Caco-2 (cell line): ENCODE data around the gene CPED1. TPM values are rescaled to one million over a fixed set of nuclear protein-coding genes. Genes with fewer than 3 reads are reported as not detected.

Experiments used
- BruUV-seq: library from RNA; stranded (reverse); fragments of 400-500 nt; replicated peaks from 2 replicates; lab custom pipeline; 2021; lab: Mats Ljungman, UMichigan
- CTCF ChIA-PET: fragments of 300-600 bp; sonication (Branson Sonifier 250); formaldehyde crosslinking; loops from one replicate; lab custom pipeline; 2022; ENCODE audit warnings: antibody characterized with exemption; lab: Charles Lee
- POLR2A ChIA-PET: fragments of 300-600 bp; sonication (Branson Sonifier 250); formaldehyde crosslinking; loops from one replicate; lab custom pipeline; 2022; ENCODE audit warnings: antibody characterized with exemption; lab: Charles Lee
- DNase-seq, 2 experiments: peaks; one replicate each; pipeline versions ENCODE4 v3.0.0 to v3.0.0-alpha.2; 2020 to 2022
- H3K27me3 ChIP-seq: replicated peaks from 2 replicates; pipeline ENCODE4 v1.6.0; 2011; ENCODE audit warnings: low read length; ENCODE audit not compliant: control insufficient read depth, insufficient read depth
- H3K36me3 ChIP-seq: 2 replicates; pipeline ENCODE4 v1.5.1; 2011; ENCODE audit warnings: low read length; ENCODE audit not compliant: control insufficient read depth, insufficient read depth
- H3K4me1 ChIP-seq: fragments of 250-450 bp; sonication (Bioruptor Pico); 2 replicates; pipeline ENCODE4 v1.5.1; 2020; ENCODE audit warnings: mild to moderate bottlenecking
- H3K4me3 ChIP-seq: 2 replicates; pipeline ENCODE4 v1.5.1; 2011; ENCODE audit warnings: low read depth, mild to moderate bottlenecking, control low read depth, low read length
- H3K9me3 ChIP-seq: fragments of 250-450 bp; sonication (Bioruptor Pico); 2 replicates; pipeline ENCODE4 v1.5.1; 2020; ENCODE audit warnings: mild to moderate bottlenecking, moderate library complexity
- H3K27ac Mint-ChIP-seq: one replicate; pipeline ENCODE4 v1.8.0; 2022; ENCODE audit warnings: mixed read lengths; ENCODE audit not compliant: unreplicated experiment
- H3K27me3 Mint-ChIP-seq: one replicate; pipeline ENCODE4 v1.8.0; 2022; ENCODE audit warnings: mixed read lengths; ENCODE audit not compliant: insufficient read depth, unreplicated experiment
- H3K36me3 Mint-ChIP-seq: one replicate; pipeline ENCODE4 v1.8.0; 2022; ENCODE audit warnings: mild to moderate bottlenecking, mixed read lengths; ENCODE audit not compliant: insufficient read depth, unreplicated experiment
- H3K4me1 Mint-ChIP-seq: one replicate; pipeline ENCODE4 v1.8.0; 2022; ENCODE audit warnings: low read depth, mixed read lengths; ENCODE audit not compliant: unreplicated experiment
- H3K4me3 Mint-ChIP-seq: one replicate; pipeline ENCODE4 v1.8.0; 2022; ENCODE audit warnings: mild to moderate bottlenecking, moderate library complexity, mixed read lengths; ENCODE audit not compliant: unreplicated experiment
- H3K9me3 Mint-ChIP-seq: one replicate; pipeline ENCODE4 v1.8.0; 2022; ENCODE audit warnings: mixed read lengths; ENCODE audit not compliant: unreplicated experiment
- CTCF ChIP-seq, 2 experiments: fragments of 200-600 bp in 1 of 2; IDR thresholded peaks; 1 replicate in 1 of 2; 2 replicates in 1 of 2; pipeline versions ENCODE4 v1.5.1 to v1.8.0; 2011 to 2022; ENCODE audit warnings: antibody characterized with exemption in 1 of 2, control low read depth in 1 of 2, inconsistent platforms in 1 of 2, low read depth in 1 of 2, low read length in 1 of 2, mild to moderate bottlenecking in 1 of 2, moderate library complexity in 1 of 2; ENCODE audit not compliant: insufficient read depth in 1 of 2, severe bottlenecking in 1 of 2, unreplicated experiment in 1 of 2
- intact Hi-C: fragments of 100-400 bp; cut with micrococcal nuclease; formaldehyde crosslinking; loops from one replicate; pipeline ENCODE4 v1.10.0; 2022; ENCODE audit not compliant: unreplicated experiment
- total RNA-seq: library from RNA; stranded (reverse); gene quantifications from 2 replicates; pipeline ENCODE4 v1.2.3, GENCODE V29; 2022

CPED1 gene
- total RNA-seq, 1 experiment from 2014 or later = 0.23 TPM

GRCh38 chr7:121341933-121342332, 353.4 kb downstream of the CPED1 start:
- H3K4me3 ChIP-seq = no peak overlapping the region
- Mint-ChIP-seq H3K9me3 (no peaks in the 10 kb centered on the region), H3K27me3 (no peaks in the 10 kb centered on the region), H3K36me3 (no peaks in the 10 kb centered on the region), H3K4me1 (no peaks in the 10 kb centered on the region), H3K4me3 (no peak overlapping the region), H3K27ac (no peak overlapping the region)
- no peaks in the 10 kb centered on the region for H3K36me3 ChIP-seq
- ChIA-PET CTCF (no interaction called here), POLR2A (no interaction called here)
- no peaks in the 10 kb centered on the region for H3K9me3 ChIP-seq
- H3K4me1 ChIP-seq = no peaks in the 10 kb centered on the region
- DNase-seq = no peak
- BruUV-seq = no TSS peak
- TF ChIP-seq CTCF (IDR thresholded peaks at IDR 0.05; ENCODE audit: insufficient read depth in 1 of 2, low read depth in 1 of 2, low read length in 1 of 2, severe bottlenecking in 1 of 2, unreplicated experiment in 1 of 2) = no peak
- no peaks in the 10 kb centered on the region for H3K27me3 ChIP-seq
- intact Hi-C loops = no loop called here

GRCh38 chr7:121342631-121343030, 354.1 kb downstream of the CPED1 start:
- no peaks in the 10 kb centered on the region for H3K36me3 ChIP-seq
- H3K4me1 ChIP-seq = no peaks in the 10 kb centered on the region
- peaks cover 7% of the 10 kb centered on the region for H3K36me3 Mint-ChIP-seq
- no peaks in the 10 kb centered on the region for H3K4me1 Mint-ChIP-seq
- intact Hi-C loops = no loop called here
- H3K4me3 ChIP-seq = no peak overlapping the region
- no peaks in the 10 kb centered on the region for H3K9me3 ChIP-seq
- H3K27me3 ChIP-seq = no peaks in the 10 kb centered on the region
- no peak for TF ChIP-seq CTCF (IDR thresholded peaks at IDR 0.05; ENCODE audit: insufficient read depth in 1 of 2, low read depth in 1 of 2, low read length in 1 of 2, severe bottlenecking in 1 of 2, unreplicated experiment in 1 of 2)
- no TSS peak for BruUV-seq
- no peak for DNase-seq
- no peak overlapping the region for H3K27ac Mint-ChIP-seq
- no peak overlapping the region for H3K4me3 Mint-ChIP-seq
- H3K9me3 Mint-ChIP-seq = no peaks in the 10 kb centered on the region
- POLR2A ChIA-PET = no interaction called here
- H3K27me3 Mint-ChIP-seq = no peaks in the 10 kb centered on the region
- CTCF ChIA-PET = no interaction called here

- CTCF ChIA-PET = no interaction called here
- no peak overlapping the region for H3K4me3 Mint-ChIP-seq
These were observed 354.8 kb downstream of the CPED1 start for GRCh38 chr7:121343302-121343701.

More at GRCh38 chr7:121343302-121343701, 354.8 kb downstream of the CPED1 start:
- DNase-seq = no peak
- Mint-ChIP-seq H3K4me1 (no peaks in the 10 kb centered on the region), H3K27ac (no peak overlapping the region), H3K36me3 (peaks cover 7% of the 10 kb centered on the region), H3K27me3 (no peaks in the 10 kb centered on the region), H3K9me3 (no peaks in the 10 kb centered on the region)
- no peaks in the 10 kb centered on the region for H3K9me3 ChIP-seq
- no peaks in the 10 kb centered on the region for H3K4me1 ChIP-seq
- no peaks in the 10 kb centered on the region for H3K27me3 ChIP-seq
- no peak for TF ChIP-seq CTCF (IDR thresholded peaks at IDR 0.05; ENCODE audit: insufficient read depth in 1 of 2, low read depth in 1 of 2, low read length in 1 of 2, severe bottlenecking in 1 of 2, unreplicated experiment in 1 of 2)
- POLR2A ChIA-PET = no interaction called here
- no peaks in the 10 kb centered on the region for H3K36me3 ChIP-seq
- no TSS peak for BruUV-seq
- no peak overlapping the region for H3K4me3 ChIP-seq
- intact Hi-C loops = no loop called here
